Breast epithelium (tissue), 4 donors: ENCODE results near the gene HRAS. TPM values are rescaled to one million over a fixed set of nuclear protein-coding genes. Genes with fewer than 3 reads are reported as not detected.

Experiments
- DNase-seq, 2 donors: peaks; one replicate each; pipeline ENCODE4 v3.0.0-alpha.2; 2019; ENCODE audit warnings: low spot score in 2 of 2
- H3K27ac ChIP-seq, 2 donors: fragments of 200-600 bp; sonication (generic) in 1 of 2; one replicate each; pipeline ENCODE4 v1.5.1; 2016 to 2019; ENCODE audit warnings: mild to moderate bottlenecking in 1 of 2
- H3K27me3 ChIP-seq, 2 donors: fragments of 200-600 bp; sonication (generic) in 1 of 2; one replicate each; pipeline versions ENCODE4 v1.5.1 to v1.6.0; 2017 to 2019; ENCODE audit warnings: control low read depth in 1 of 2, mild to moderate bottlenecking in 1 of 2
- H3K36me3 ChIP-seq: fragments of 200-600 bp; one replicate; pipeline ENCODE4 v1.5.1; 2019
- H3K4me1 ChIP-seq, 2 donors: fragments of 200-600 bp; sonication (generic); one replicate each; pipeline ENCODE4 v1.5.1; 2016 to 2019; ENCODE audit warnings: control low read depth in 1 of 2
- H3K4me3 ChIP-seq, 3 donors: fragments of 200-600 bp; sonication (generic); 1 replicate in 2 of 3; 2 replicates in 1 of 3; pipeline ENCODE4 v1.5.1; 2016 to 2019; ENCODE audit warnings: mild to moderate bottlenecking in 3 of 3, moderate library complexity in 2 of 3
- H3K9me3 ChIP-seq, 2 donors: fragments of 200-600 bp; sonication (generic) in 1 of 2; one replicate each; pipeline ENCODE4 v1.5.1; 2016 to 2019; ENCODE audit warnings: control low read depth in 1 of 2
- CTCF ChIP-seq, 3 donors: fragments of 450-650 bp; IDR thresholded peaks; one replicate each; pipeline ENCODE4 v1.5.1; 2016 to 2017; ENCODE audit warnings: antibody characterized with exemption in 3 of 3, mild to moderate bottlenecking in 3 of 3, moderate library complexity in 3 of 3
- POLR2A ChIP-seq: fragments of 450-650 bp; IDR thresholded peaks from one replicate; pipeline ENCODE4 v1.6.1; 2016; ENCODE audit warnings: antibody characterized with exemption, mild to moderate bottlenecking, moderate library complexity
- POLR2AphosphoS5 ChIP-seq, 3 donors: sonication (generic); formaldehyde crosslinking; IDR thresholded peaks; one replicate each; pipeline ENCODE4 v1.6.1; 2017; ENCODE audit warnings: antibody characterized with exemption in 3 of 3
- intact Hi-C: fragments of 100-400 bp; cut with DNase I; formaldehyde crosslinking; loops from one replicate; pipeline ENCODE4 v1.15.1; 2023; ENCODE audit warnings: low total_unique reads
- total RNA-seq, 3 donors: library from RNA; depleted of rRNA; stranded (reverse); fragments of >200 nt; gene quantifications; one replicate each; pipeline ENCODE4 v1.1.0, GENCODE V29; 2016

Gene HRAS
- total RNA-seq, 3 donors from 2014 or later: 33.2 to 50.1 (median 33.4) TPM

DNA sequence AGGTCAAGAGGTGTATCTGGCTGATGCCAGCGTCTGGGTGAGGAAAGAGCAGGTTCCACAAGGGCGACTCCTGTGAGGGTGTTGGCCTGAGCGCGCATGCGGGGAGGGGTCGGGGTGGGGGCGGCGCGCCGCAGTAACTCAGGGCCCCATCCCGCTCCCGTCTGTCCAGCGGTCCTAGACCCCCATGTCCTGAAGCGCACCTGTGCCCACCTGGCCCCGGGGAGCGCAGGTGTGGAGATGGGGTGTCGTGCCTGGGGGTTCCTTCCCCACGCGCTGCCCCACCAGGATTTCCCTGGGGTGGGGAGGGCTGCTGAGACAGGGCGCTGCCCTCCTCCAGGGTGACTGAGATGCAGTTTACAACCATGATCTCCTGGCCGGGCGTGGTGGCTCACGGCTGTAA is 49.2 kb downstream of the HRAS start:
- H3K9me3 ChIP-seq: no peaks in the 10 kb centered on the region
- TF ChIP-seq POLR2AphosphoS5 (IDR thresholded peaks at IDR 0.05) (no peak), POLR2A (no peak), CTCF (IDR thresholded peaks at IDR 0.05) (no peak)
- intact Hi-C loops: no loop called here
- H3K4me1 ChIP-seq: no peaks in the 10 kb centered on the region
- H3K36me3 ChIP-seq: no peaks in the 10 kb centered on the region
- H3K27me3 ChIP-seq: no peaks in the 10 kb centered on the region
- no peak overlapping the region for H3K4me3 ChIP-seq
- DNase-seq: no peak
- no peak overlapping the region for H3K27ac ChIP-seq

GRCh38 chr11:484616-485015 is 50.8 kb downstream of the HRAS start:
- TF ChIP-seq POLR2AphosphoS5 (IDR thresholded peaks at IDR 0.05): no peak
- no peak for TF ChIP-seq POLR2A
- no peak for TF ChIP-seq CTCF (IDR thresholded peaks at IDR 0.05)
- H3K36me3 ChIP-seq: no peaks in the 10 kb centered on the region
- H3K27ac ChIP-seq: no peak overlapping the region
- H3K9me3 ChIP-seq: no peaks in the 10 kb centered on the region
- no peaks in the 10 kb centered on the region for H3K4me1 ChIP-seq
- DNase-seq: no peak
- no peak overlapping the region for H3K4me3 ChIP-seq
- H3K27me3 ChIP-seq: no peaks in the 10 kb centered on the region
- intact Hi-C loops: no loop called here

Other genes with a start within 250 kb of the HRAS start
- gene PGGHG, start 246.4 kb downstream of the HRAS start, total RNA-seq: 10 to 100 TPM; 13.0 to 63.9 (median 37.3) TPM
- gene IFITM5, start 236.1 kb downstream of the HRAS start, total RNA-seq: not detected
- gene IFITM2, start 227.8 kb downstream of the HRAS start, total RNA-seq: 100 to 1,000 TPM in 2 of 3 donors, 10 to 100 TPM in 1; 81.4 to 404 (median 129) TPM
- gene IFITM1, start 221.5 kb downstream of the HRAS start, total RNA-seq: 100 to 1,000 TPM; 129 to 321 (median 142) TPM
- gene IFITM3, start 214.7 kb downstream of the HRAS start, total RNA-seq: 100 to 1,000 TPM; 158 to 361 (median 195) TPM
- gene B4GALNT4, start 166.1 kb downstream of the HRAS start, total RNA-seq: 10 to 100 TPM in 1 of 3 donors, 1 to 10 TPM in 1, under 1 TPM in 1; 0.48 to 11.3 (median 8.2) TPM
- gene PKP3, start 141.4 kb downstream of the HRAS start, total RNA-seq: 10 to 100 TPM in 2 of 3 donors, under 1 TPM in 1; 0.32 to 60.9 (median 36.7) TPM
- 10 to 100 TPM; 37.3 to 49.8 (median 46.5) TPM for gene SIGIRR, start 120.6 kb downstream of the HRAS start, total RNA-seq
- 10 to 100 TPM in 1 of 3 donors, 1 to 10 TPM in 1, under 1 TPM in 1; 0.32 to 14.2 (median 9.8) TPM for gene ANO9, start 93.6 kb downstream of the HRAS start, total RNA-seq
- gene PTDSS2, start 85.3 kb downstream of the HRAS start, total RNA-seq: 10 to 100 TPM; 23.8 to 53.7 (median 33.1) TPM
- 100 to 1,000 TPM; 139 to 249 (median 209) TPM for gene RNH1, start 28.3 kb downstream of the HRAS start, total RNA-seq
- 1 to 10 TPM in 2 of 3 donors, under 1 TPM in 1; 0.16 to 1.6 (median 1.3) TPM for gene LRRC56, start 2.0 kb upstream of the HRAS start, total RNA-seq
- 1 to 10 TPM; 2.6 to 6.1 (median 5.2) TPM for gene LMNTD2, start 25.2 kb upstream of the HRAS start, total RNA-seq
- gene RASSF7, start 25.4 kb upstream of the HRAS start, total RNA-seq: 10 to 100 TPM in 2 of 3 donors, 1 to 10 TPM in 1; 7.5 to 58.5 (median 33.1) TPM
- gene PHRF1, start 40.9 kb upstream of the HRAS start, total RNA-seq: 10 to 100 TPM; 18.6 to 22.1 (median 21.3) TPM
- 10 to 100 TPM; 13.3 to 29.9 (median 27.9) TPM for gene IRF7, start 80.4 kb upstream of the HRAS start, total RNA-seq
- 1 to 10 TPM in 1 of 3 donors, not detected in 2; 6.2 TPM for gene CDHR5, start 89.4 kb upstream of the HRAS start, total RNA-seq
- not detected for gene SCT, start 91.6 kb upstream of the HRAS start, total RNA-seq
- under 1 TPM in 1 of 3 donors, not detected in 2; 0.29 TPM for gene DRD4, start 101.7 kb upstream of the HRAS start, total RNA-seq
- 10 to 100 TPM; 25.3 to 42.6 (median 39.8) TPM for gene DEAF1, start 159.6 kb upstream of the HRAS start, total RNA-seq
- gene TMEM80, start 160.2 kb upstream of the HRAS start, total RNA-seq: 10 to 100 TPM; 25.9 to 51.8 (median 29.1) TPM
- 100 to 1,000 TPM in 2 of 3 donors, 1 to 10 TPM in 1; 6.1 to 151 (median 115) TPM for gene EPS8L2, start 170.7 kb upstream of the HRAS start, total RNA-seq
- 100 to 1,000 TPM; 137 to 239 (median 141) TPM for gene TALDO1, start 211.9 kb upstream of the HRAS start, total RNA-seq
- 10 to 100 TPM in 2 of 3 donors, 1 to 10 TPM in 1; 9.9 to 17.4 (median 16.4) TPM for gene GATD1, start 241.9 kb upstream of the HRAS start, total RNA-seq